GM18873 (cell line): ENCODE measurements around the gene ATP5ME.
"Not testable (repeated sequence)": the region's sequence is repeated elsewhere in the genome, so short reads cannot be mapped to it uniquely, and the experiment has no call there.

Experiments used
- ATAC-seq: cut with Tn5 transposase; IDR thresholded peaks from one replicate; pipeline ENCODE4 v1.9.1; 2021; ENCODE audit warnings: mild to moderate bottlenecking, moderate library complexity, moderate number of reproducible peaks; ENCODE audit not compliant: unreplicated experiment, low FRiP score

Gene ATP5ME

GRCh38 chr4:637536-638280 is 36.4 kb downstream of the ATP5ME start:
- no peak for ATAC-seq

DNA sequence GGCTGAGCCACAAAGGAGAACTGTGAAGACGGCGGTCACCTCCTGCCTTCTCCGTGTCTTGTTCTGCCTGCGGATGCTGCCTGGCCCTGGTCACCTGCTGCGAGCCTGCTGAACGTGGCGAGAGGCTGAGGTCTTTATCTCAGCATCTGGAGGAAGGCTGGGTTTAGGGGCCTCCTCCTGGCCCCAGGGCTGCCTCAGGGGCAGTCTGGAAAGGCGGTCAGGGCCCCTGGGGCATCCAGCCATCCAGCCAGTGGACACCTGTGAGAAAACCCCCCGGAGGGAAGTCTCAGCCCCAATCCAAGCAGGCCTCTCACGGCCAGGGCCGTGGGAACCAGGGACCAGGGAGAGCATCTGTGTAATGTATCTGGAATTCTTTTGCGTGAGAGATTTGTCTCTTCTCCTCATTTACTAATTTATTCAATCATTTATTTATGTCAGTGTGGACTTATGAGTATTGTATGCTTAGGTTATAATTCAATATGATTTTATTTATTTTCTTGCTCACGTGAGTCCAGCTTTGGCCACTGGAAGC is 37.4 kb downstream of the ATP5ME start:
- no peak for ATAC-seq

DNA sequence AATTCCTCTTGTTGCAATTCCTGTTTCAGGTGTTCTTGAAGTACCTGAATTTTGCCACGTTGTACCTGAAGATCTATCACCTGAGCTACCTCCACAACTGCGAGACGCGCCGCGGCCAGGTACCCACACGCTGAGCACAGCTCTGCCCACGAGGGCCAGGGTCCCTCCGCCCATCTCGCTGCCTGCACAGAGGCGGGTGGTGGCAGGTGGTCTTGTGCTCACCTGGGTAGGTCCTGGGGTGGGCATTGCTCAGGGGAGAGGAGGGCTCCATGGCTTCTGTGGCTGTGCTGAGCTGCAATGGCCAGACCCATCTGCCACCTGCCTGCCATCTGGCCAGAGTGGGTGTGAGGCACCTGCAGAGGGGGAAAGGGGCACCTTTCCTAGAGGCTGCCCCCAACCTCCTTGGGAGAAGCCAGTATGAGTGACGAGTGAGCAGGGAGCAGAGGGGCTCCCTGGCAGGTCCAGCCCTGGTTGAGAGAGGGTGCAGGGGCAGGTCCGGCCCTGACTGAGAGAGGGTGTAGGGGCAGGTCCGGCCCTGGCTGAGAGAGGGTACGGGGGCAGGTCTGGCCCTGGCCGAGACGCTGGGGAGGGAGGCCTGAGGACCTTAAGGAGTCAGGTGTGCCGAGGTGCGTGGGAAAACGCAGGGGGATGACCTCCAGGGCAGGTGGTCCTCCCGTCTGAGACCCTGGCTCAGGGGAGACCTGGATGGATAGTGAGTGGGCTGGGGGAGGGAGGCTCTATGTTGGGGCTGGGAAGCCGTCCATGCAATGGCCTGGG is 38.0 kb downstream of the ATP5ME start:
- ATAC-seq = no peak

DNA sequence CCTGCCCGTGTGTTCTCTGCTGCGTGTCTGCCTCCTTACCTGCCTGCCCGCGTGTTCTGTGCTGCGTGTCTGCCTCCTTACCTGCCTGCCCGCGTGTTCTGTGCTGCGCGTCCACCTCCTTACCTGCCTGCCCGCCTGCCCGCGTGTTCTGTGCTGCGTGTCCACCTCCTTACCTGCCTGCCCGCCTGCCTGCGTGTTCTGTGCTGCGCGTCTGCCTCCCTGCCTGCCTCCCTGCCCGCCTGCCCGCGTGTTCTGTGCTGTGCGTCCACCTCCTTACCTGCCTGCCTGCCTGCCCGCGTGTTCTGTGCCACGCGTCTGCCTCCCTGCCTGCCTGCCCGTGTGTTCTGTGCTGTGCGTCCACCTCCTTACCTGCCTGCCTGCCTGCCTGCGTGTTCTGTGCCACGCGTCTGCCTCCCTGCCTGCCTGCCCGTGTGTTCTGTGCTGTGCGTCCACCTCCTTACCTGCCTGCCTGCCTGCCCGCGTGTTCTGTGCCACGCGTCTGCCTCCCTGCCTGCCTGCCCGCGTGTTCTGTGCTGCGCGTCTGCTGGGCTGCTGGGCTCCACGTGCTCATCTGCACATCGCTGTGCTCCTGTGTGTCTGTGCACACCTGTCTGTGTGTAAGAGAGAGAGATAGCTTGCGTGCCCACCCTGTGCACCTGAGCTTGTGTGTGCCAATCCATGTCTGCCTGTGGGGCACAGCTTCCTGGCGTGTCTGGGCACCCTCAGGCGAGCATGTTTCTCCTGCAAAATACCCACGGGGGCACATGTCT is 38.8 kb downstream of the ATP5ME start:
- ATAC-seq = not testable (repeated sequence)

DNA sequence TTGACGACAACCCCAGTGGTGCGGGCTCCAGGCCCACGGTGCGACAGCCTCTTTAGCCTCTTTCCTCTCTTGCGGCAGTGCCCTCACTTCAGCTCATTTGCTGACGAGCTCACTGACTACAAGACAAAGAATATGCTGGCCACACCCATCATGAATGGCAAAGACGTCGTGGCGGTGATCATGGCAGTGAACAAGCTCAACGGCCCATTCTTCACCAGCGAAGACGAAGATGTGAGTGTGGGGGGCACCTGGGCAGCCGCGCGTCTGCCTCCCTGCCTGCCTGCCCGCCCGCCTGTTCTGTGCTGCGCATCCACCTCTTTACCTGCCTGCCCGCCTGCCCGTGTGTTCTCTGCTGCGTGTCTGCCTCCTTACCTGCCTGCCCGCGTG is 39.5 kb downstream of the ATP5ME start:
- ATAC-seq = no peak

DNA sequence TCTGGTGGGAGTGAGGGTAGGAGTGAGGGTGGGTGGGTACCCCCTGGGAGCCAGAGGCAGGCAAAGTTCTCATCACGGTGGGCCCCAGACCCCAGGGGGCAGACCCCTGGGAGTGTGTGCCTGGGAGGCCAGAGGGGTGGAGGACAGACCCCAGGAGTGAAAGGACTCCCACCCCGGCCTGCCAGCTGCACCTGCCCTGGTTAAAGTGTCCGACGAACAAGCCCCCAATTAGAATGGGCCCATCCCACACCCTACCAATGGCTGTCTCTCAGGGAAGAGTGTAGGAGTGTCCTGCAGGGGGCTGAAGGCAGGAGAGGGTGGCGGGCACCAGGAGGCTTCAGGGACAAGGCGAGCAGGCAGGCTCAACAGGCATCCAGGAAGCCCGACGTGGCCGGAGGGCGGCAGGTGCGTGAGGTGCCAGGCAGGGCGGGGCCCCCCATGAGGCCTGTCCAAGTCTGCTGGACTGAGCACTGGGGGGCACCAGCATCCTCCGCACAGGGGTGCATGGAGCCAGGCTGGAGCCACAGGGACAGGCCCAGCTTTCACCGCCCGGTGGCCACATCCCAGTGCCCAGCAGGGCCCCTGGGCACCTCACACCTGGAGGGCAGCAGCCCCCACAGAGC is 40.0 kb downstream of the ATP5ME start:
- ATAC-seq = no peak

DNA sequence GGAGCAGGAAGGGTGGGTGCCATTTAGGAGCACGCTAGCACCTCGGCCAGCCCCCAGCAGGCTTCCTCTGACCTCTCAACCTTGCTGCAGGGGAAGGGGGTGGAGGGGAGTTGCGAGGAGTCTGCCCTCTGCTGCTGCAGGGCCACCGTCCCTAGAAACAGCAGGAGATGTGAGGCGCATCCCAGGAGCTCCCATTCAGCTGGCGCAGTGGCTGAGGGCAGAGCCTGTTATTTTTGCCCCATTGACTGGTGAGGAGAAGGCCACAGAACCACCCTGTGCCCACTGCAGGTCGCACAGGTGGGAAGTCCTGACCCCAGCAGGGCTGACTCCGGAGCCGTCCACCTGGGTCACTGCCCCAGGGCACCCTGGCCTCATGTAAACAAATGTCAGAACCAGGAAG is 40.7 kb downstream of the ATP5ME start:
- no peak for ATAC-seq

- no peak for ATAC-seq
These were observed 41.1 kb downstream of the ATP5ME start for GRCh38 chr4:632926-633325.

DNA sequence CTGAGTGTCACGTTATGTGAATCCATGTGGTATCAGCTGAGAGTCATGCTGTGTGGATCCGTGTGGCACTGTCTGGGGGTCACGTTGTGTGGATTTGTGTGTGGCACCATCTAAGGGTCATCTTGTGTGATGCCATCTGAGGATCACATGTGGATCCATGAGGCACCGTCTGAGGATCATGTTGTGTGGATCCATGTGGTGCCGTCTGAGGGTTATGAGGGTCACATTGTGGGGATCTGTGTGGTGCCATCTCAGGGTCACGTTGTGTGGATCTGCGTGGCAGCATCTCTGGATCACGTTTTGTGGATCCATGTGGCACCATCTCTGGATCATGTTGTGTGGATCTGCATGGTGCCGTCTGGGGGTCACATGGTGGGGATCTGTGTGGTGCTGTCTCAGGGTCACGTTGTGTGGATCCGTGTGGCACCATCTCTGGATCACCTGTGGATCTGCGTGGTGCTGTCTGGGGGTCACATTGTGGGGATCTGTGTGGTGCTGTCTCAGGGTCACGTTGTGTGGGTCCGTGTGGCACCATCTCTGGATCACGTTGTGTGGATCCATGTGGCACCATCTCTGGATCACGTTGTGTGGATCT is 41.8 kb downstream of the ATP5ME start:
- ATAC-seq = no peak

- ATAC-seq = no peak
These were observed 43.4 kb downstream of the ATP5ME start for GRCh38 chr4:630656-631055.

DNA sequence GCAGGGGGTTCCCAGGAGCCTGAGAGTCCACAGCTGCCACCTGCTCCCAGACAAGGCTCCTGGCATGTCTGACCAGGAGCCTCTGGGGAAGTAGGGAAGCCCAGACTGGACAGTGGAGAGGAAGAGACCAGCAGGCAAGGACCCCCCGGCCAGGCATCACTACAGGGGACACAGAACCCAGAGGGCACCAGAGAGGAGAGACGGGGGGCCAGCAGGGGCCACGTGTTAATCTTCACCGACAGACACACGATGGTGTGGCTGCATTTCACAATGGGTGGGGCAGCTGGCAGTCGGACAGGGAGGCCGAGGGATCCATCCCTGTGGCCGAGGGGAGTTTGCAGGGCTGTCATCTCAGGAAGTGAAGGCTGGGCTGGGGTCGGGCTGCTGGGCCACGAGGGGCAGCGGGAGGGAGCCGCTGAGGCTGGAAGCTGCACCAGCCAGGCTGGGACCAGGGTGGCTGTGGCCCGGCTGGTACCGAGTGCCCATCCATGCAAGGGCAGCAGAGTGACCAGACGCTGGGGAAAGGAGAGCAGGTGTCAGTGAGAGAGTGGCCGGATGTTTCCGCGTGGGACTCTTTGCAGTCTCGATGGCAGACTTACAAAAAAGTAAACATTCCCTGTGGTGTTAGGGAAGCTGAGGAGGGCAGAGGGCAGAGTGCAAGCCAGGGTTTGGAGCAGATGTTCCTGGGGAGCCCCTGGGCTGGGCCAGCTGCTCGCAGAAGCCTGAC is 44.0 kb downstream of the ATP5ME start:
- ATAC-seq = no peak

DNA sequence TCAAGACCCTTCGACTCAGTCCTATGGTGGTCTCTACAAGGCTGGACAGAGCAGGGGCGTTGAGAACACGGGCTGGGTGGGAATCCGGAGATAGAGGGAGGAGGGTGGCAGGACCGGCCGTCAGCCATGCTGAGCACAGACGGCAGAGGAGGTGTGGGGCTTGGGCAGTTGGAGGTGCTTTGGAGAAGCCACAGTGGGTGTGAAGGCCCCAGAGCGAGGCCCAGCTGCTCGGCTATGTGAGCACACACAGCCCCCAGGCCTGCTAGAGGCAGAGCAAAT is 44.5 kb downstream of the ATP5ME start:
- no peak for ATAC-seq

GRCh38 chr4:628821-629635 is 45.0 kb downstream of the ATP5ME start:
- ATAC-seq = no peak

DNA sequence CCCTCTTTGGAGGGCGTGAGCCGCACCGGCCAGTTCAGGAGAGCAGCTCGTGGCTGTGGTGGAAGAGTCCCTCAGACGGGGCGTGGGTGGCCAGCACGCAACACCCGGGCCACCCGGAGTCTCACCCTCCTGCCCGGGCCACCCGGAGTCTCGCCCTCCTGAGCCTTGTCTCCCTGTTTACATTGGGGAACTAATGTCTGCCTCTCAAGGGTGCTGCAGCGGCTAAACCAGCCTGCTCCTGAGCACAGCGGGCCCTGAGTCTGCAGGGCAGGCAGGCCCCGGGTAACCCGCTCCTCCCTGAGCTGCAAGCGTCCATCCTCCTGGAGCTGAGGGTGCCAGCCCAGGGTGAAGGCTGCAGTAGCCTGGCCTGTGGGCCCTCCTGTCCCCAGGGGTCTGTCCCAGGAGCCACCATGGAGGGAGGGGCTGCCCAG is 45.8 kb downstream of the ATP5ME start:
- no peak for ATAC-seq

DNA sequence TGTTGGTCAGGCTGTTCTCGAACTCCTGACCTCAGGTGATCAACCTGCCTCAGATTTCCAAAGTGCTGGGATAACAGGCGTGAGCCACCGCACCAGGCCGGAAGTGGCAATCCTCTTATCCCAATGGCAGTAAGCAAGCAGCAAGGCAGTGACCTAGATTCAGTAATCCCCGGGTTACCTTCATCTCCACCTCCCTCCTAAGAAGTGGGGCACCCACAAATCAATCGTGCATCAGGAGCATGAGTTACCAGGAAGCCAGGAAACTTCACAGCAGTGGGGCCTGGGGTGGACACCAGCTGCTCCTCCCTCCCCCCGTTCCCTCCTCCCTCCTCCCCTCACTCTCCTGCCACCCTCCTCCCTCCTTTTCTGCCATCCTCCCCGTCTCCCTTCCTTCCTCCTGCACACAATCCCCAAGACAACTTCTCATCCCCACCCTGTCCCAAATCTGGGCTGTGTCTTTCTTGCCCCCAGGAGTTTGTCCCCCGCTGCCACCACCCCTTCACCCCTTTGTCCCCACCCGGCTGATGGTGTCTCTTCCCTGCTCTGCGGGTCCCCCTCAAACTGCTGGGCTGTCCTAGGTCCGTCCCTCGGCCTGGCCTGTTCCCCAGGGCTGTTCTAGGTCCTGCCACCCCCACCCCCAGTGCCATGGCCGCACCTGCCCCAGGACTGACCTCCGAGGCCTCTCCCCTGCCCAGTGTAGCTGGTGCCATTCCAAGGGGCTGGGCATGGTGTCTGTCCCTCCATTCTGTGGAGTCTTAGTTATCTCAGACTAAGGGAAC is 46.5 kb downstream of the ATP5ME start:
- ATAC-seq = no peak

DNA sequence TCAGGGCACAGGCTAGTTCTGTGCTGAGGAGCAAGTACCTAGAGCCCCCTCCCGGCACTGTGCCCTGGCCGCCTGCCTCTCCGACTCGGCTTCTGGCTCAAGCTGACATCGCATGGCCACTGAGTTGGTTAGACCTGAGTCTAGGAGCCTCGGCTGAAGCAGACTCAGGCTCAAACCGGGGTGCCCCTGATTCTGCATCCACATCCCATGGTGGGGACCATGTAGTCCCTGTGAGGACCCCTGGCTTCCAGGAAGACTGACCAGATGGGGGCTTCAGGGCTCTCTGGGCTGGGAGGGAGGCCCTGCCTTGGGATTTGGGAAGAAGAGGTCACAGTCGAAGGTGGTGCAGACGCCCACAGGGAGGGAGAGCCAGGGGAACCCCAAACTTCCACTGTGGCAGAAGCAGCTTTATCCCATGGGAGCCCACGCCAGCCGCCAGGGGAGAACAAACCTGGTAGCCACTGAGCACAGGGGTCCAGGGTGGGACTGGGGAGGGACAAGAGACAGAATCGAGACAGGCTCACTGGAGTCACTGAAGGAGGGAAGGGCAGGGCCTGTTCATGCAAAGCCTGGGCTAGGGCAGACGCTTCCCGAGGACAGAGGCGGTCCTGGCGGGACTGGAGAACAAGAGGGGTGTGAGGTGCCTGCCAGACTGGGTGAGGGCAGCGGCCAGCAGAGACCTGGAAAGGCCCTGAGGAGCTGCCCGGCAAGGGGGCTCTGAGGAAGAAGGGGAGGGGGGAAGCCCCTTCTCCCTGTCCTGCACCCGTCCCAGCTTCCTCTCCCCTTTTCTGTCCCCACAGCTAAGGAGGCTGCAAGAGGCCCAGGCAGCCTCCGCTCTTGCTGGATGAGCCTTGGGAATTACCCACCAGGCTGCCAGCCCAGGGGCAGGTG is 47.6 kb downstream of the ATP5ME start:
- no peak for ATAC-seq

DNA sequence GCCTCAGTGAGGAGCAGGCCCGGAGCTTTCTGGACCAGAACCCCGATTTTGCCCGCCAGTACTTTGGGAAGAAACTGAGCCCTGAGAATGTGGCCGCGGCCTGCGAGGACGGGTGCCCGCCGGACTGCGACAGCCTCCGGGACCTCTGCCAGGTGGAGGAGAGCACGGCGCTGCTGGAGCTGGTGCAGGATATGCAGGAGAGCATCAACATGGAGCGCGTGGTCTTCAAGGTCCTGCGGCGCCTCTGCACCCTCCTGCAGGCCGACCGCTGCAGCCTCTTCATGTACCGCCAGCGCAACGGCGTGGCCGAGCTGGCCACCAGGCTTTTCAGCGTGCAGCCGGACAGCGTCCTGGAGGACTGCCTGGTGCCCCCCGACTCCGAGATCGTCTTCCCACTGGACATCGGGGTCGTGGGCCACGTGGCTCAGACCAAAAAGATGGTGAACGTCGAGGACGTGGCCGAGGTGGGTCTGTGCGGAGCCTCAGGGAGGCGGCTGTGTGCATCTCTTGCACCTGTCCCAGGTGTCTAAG is 48.4 kb downstream of the ATP5ME start:
- no peak for ATAC-seq
